C4-2B (cell line): ENCODE data around the gene TTN.

Source experiments
- H3K27ac ChIP-seq: fragments of 450-650 bp; 2 replicates; pipeline ENCODE4 v1.5.1; 2017
- ZFX ChIP-seq: fragments of 450-650 bp; IDR thresholded peaks from 2 replicates; pipeline ENCODE4 v1.6.1; 2017
- TF ChIP-seq, protein P1 (sequence below): fragments of 450-650 bp; conservative IDR thresholded peaks from 2 replicates; pipeline ENCODE4 v1.5.1; 2017; ENCODE audit warnings: mild to moderate bottlenecking

TTN gene

DNA sequence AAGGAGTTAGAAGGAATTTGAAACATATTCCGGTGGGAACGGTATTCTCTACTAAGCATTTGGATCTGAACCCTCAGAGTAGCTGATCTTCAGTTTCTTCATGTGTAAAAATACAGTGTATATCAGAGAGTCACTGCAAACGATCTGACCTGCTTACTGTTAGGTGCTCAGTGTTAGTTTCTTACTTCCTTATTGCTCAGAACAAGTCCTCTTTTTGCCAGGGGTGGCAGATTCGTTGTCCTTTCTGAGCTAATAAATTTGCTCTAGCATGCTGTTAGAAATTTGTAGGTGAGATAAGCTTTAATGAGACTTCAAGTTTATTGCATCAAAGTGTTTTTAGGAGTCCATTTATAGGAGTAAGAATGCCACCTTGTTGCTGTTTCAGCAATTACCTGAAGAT lies 311.2 kb downstream of the TTN start:
- TF ChIP-seq, protein P1, sequence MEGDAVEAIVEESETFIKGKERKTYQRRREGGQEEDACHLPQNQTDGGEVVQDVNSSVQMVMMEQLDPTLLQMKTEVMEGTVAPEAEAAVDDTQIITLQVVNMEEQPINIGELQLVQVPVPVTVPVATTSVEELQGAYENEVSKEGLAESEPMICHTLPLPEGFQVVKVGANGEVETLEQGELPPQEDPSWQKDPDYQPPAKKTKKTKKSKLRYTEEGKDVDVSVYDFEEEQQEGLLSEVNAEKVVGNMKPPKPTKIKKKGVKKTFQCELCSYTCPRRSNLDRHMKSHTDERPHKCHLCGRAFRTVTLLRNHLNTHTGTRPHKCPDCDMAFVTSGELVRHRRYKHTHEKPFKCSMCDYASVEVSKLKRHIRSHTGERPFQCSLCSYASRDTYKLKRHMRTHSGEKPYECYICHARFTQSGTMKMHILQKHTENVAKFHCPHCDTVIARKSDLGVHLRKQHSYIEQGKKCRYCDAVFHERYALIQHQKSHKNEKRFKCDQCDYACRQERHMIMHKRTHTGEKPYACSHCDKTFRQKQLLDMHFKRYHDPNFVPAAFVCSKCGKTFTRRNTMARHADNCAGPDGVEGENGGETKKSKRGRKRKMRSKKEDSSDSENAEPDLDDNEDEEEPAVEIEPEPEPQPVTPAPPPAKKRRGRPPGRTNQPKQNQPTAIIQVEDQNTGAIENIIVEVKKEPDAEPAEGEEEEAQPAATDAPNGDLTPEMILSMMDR = no peak
- TF ChIP-seq ZFX = no peak
- no peak overlapping the region for H3K27ac ChIP-seq

DNA sequence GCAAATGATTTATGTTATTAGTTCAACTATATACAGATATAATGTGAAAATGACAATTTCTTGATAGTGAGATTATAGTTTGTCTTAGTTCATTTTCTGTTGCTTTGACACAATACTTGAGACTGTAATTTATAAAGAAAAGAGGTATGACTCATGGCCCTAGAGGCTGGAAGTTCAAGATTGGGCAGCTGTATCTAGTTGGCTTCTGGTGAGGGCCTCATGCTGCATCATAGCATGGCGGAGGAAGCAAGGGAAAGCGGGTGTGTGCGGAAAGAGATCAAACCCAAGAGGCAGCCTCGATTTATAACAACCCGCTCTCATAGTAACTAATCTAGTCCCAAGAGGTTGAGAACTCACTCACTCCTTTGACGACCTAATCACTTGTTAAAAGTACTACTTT lies 315.6 kb downstream of the TTN start:
- H3K27ac ChIP-seq = no peak overlapping the region
- TF ChIP-seq, protein P1 = no peak
- TF ChIP-seq ZFX = no peak

DNA sequence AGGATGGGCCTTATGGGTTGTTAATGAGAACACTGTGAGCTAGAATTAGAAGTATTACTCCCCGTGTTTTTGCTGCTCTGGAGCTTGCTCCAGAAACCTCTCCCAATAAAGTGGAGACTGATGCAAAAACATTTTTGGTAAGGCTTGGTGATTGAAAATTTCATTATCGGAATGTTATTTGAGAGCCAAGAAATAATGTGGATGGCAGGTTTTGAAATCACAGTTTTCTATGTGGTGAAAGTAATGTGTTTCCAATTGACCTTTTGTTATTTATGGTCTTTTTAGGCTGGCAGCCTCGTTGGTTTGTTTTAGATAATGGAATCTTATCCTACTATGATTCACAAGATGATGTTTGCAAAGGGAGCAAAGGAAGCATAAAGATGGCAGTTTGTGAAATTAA lies 321.9 kb downstream of the TTN start:
- TF ChIP-seq ZFX = no peak
- TF ChIP-seq, protein P1 = no peak
- H3K27ac ChIP-seq = no peak overlapping the region

DNA sequence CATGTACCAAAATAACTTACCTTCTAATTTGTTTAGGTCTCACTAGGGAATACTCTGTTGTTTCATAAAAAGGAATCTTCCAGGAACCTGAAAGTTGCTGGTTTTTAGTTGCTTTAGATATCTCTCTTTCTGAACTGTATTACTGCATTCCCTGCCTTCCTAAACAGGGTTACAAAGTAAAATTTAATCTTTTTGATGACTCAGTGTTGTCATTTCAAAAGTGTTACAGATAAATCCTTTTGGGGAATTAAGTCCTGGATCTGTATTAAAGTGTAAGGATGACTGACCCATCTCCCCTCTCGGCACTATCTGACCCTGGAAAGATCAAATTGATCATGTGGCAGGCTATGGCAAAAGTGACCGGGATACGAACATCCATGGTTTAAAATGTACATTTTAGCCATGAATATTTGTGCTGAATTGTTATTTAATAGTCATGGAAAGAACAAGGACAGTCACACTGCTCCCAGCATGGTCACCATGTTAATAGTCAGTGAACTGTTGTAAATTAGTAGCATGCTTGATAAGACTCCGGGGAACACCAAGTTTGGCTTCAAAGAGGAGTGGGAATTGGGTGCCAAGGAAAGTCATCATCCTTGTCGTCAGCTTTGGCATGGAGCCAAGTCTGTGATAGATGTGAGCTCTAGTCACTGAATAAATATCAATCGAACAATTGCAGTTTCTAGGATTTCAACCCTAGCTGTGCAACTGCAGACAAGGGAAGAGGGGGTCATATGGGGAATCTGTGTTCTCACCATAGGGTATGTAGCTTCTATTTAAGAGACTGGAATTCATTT lies 322.8 kb downstream of the TTN start:
- no peak overlapping the region for H3K27ac ChIP-seq

DNA sequence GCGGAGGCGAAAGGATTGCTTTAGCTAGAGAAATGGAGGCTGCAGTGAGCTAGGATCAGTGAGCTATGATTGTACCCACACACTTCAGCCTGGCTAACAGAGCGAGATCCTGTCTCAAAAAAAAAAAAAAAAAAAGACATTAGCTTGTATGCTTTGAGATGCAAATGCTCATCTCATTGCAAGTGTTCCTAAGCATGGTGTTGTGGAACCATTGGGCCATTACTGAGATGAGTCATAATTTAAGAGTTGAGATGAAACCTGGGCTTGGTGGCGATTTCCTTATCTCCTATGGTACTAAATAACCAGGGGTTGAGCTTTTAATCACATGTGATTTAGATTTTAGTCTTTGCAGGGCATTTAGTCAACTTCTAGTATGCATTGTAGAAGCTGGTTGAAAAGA lies 324.8 kb downstream of the TTN start:
- TF ChIP-seq, protein P1 = no peak
- TF ChIP-seq ZFX = no peak
- H3K27ac ChIP-seq = no peak overlapping the region

More for the DNA sequence above, 322.8 kb downstream of the TTN start:
- TF ChIP-seq, protein P1 = no peak

DNA sequence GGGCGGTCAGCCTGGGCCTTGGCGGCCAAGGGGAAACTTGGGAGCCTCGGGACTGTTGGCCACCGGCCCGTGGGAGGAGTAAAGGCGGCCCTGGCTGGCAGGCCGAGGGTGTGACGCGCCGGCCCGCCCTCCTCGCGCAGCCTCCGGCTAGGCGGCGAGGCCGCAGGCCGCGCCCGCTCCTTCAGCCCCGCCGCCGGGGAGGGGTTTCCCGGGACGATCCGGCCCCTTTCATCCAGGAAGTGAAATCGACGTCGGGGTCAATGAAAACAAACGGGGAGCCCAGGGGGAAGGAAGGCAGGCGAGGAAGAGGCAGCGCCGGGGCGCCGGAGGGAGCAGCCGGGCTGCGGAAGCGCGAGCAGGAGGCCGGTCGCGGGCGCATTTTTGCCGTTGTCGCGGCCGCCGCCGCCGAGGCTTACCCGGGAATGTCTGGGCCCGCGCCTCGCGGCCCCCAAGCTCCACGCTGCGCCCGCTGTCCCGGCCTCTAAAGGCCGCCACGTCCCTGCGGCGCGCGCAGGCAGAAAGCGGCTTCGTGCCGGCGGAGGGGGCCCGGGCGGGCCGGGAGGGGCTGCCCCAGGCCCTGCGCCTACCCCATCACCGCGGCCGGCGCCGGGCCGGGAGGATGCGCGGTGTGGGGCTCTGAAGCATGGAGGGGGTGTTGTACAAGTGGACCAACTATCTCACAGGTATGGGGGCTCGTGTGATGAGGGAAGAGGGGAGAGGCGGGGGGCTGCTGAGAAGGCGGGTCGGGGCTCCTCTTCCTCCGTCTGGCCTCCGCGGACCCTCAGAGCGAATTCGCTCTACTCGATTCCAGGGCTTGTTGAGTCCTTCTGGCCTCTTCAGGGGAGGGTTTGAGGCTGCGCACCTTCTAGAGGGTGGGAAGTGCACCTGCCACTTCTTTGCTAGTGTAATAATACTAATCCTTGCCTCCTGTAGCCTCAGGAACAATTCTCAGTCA lies 326.7 kb downstream of the TTN start, which contains the start of gene PLEKHA3:
Gene PLEKHA3 (plus strand): TSS at position 231 of the 955 bp plus-strand sequence. CDS start 413 bp downstream, at position 644.
- peak within 1 kb of the TSS; percentile 58 for H3K27ac ChIP-seq
- peak; percentile 77 for TF ChIP-seq ZFX
- TF ChIP-seq, protein P1 = no peak

DNA sequence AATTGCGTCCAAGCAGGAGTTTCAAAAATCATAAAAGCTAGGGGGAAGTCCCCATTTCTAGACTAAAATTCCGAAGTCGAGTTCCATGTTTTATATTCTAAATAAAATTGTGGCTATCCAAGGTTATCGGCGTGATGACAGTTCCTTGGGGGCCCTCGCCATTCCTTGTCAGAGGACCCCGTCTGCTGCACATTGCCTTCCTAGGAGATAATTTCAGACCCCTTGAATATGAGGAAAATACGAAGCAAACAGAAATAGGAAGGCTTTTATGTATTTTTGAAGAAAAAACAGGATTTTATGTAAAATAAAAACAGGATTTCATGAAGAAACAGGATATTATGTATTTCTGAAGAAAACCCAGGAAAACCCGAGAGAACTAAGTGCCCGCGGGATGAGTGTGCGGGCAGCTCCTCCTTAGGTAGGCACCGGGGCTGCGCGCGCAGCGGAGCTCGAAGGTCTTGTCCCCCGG lies 327.4 kb downstream of the TTN start:
- TF ChIP-seq ZFX = no peak
- H3K27ac ChIP-seq = peak overlapping the region; percentile 58
